H7 (cell line): Measurements from ENCODE around the gene SMAD6. TPM values are rescaled to one million over a fixed set of nuclear protein-coding genes. Genes with fewer than 3 reads are reported as not detected.

Experiments used
- DNase-seq: peaks from one replicate; pipeline ENCODE4 v3.0.0; 2012
- H3K27me3 ChIP-seq: 2 replicates; pipeline ENCODE4 v1.6.0; 2011; ENCODE audit warnings: mild to moderate bottlenecking, low read length; ENCODE audit not compliant: control insufficient read depth, insufficient read depth
- H3K36me3 ChIP-seq: replicated peaks from 2 replicates; pipeline ENCODE4 v1.5.1; 2011; ENCODE audit warnings: low read length; ENCODE audit not compliant: control insufficient read depth, insufficient read depth
- H3K4me3 ChIP-seq: 2 replicates; pipeline ENCODE4 v1.5.1; 2011; ENCODE audit warnings: low read depth, mild to moderate bottlenecking, control low read depth, low read length, moderate library complexity; ENCODE audit not compliant: insufficient read depth
- total RNA-seq: library from RNA; depleted of rRNA; stranded (reverse); fragments of >200 nt; shearing (Covaris generic); gene quantifications from 2 replicates; pipeline ENCODE4 v1.2.3, GENCODE V29; 2014

SMAD6 gene
- total RNA-seq, 1 experiment from 2014 or later = 25.4 TPM

DNA sequence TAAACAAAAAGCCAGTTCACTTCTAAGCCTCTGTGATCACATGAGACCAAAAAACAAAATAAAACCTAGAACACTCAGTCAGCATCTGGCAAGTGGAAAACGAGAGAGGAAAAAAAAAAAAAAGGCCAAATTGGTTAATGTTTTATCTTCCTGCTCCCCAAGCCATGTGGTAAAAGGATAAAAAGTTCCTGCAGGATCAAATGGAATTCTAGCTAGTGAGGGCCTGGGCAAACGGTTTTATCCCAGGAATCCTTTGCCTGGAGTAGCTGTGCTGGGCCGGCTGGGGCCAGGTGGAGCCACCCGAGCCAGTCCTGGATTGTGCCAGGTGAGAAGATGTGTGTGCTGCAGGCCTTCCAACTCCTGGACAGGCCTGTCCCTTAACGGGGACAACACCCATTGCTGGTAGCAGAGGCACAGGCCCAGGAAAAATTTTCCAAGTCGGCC lies 13.2 kb downstream of the SMAD6 start:
- Histone ChIP-seq H3K27me3 (no peaks in the 10 kb centered on the region), H3K36me3 (peaks cover 15% of the 10 kb centered on the region), H3K4me3 (no peak overlapping the region)
- no peak for DNase-seq

DNA sequence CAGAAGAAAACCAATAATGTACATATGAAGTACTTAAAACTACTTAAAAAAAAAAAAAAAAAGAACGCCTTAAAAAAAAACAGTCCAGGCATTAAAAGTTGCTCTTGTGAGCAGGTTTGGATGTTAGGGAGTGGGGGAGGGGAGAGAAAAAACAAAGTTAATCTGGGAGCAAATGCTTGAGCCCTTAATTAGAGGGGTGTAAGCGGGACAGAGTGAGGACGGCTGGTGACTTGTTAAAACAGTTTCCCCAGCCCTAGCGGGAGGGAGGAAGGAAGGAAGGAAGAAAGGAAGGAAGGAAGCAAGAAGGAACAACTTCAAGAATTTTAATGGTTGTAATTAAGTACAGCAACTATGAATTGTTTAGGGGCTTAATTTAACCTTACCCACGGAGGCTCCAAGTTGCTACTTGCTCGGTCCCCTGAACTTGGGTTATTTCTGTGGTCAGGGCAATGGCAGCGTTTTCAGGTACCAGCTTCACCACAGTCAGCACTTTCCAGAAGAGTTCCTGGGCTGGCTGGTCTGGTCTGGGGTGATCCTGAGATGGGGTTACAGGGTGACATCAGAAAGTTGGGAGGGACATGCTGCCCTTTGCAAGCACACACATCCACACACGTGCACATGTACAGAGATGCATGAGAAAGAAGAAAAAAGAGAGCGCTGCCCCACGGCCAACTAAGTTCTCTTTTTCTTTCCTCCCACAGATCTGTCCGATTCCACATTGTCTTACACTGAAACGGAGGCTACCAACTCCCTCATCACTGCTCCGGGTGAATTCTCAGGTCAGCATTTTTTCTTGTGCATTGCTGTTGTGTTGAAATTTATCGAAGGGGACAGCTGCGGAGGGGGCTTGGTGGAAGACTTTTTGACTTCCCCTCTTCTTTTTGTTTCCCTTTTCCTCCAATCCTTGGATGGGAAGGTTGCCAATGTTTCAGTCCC lies 14.0 kb downstream of the SMAD6 start:
- no peak for DNase-seq
- no peak overlapping the region for H3K4me3 ChIP-seq
- H3K36me3 ChIP-seq = peaks cover 15% of the 10 kb centered on the region
- no peaks in the 10 kb centered on the region for H3K27me3 ChIP-seq

DNA sequence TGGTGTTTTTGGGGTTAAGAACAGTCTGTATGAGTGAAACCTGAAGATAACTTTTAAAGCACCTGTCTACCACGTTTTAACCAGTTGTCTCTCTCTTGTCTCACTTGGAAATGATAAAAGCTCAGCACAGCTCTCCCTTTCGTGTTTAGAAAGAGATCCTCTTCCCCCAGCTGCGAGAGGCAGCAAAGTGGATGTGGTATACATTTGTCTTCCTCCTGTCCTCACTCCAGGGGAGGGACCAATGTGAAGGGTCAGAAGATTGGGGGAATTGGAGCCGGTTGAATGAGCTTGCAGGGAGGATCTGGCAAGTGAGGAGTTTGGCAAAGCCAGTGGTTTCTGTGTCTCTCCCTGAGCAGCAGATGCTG lies 14.6 kb downstream of the SMAD6 start:
- Histone ChIP-seq H3K27me3 (no peaks in the 10 kb centered on the region), H3K36me3 (peaks cover 15% of the 10 kb centered on the region), H3K4me3 (no peak overlapping the region)
- no peak for DNase-seq

DNA sequence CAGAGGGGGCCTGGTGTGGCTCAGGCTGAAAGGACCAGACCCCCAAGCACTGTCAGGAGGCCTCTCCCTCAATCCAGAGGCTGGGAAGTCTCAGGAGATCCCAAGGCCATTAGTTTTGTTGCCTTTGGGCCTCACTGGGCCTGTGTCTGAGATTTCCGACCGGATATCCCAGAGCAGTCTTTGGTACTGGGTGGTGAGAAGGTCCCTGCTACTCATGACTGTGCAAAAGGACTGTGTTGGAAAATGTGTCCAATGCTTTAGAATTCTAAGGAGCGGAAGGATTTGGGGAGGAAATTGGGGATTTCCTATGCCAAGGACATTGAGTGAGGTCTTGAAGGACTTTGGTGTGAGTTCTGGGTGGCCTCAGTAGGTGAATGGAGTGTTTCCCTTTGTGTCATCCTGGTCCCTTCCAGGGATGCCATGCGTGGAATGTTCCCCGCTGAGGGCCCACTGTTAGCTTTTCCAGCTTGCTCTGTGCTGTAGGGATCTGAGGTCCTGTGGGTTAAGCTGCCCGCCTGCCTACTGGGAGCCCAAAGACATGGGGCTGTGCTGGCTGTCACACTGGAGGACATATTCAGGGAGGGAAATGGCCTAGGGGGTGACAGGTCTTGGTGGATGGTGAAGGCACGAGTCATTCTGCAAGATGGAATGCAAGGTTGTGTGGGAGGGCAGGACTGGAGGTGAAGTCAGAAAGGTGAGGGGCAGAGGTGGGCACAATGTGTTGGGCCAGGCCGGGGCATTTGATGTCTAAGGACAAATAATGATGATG lies 16.4 kb downstream of the SMAD6 start:
- Histone ChIP-seq H3K36me3 (peaks cover 15% of the 10 kb centered on the region), H3K4me3 (no peak overlapping the region)
- DNase-seq = peak; percentile 52

DNA sequence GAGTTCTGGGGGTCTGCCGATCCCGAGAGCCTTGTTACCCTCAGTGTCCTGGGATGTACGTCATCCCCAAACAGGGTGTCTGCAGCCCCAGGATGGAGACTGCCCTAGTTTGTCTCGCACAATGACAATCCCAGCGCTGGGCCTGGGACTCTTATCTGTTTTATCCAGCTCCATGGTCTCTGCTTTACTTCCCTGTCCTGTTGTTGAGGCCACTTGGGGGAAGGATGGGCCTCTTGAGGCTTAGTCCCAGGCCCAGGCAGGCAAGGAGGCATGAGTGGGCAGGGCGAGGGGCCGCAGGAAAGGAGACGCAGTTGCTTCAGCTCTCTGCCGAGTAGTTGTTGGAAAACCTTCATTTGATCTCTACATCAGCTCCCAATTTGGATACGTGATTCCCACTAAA lies 17.4 kb downstream of the SMAD6 start:
- no peak overlapping the region for H3K4me3 ChIP-seq
- peaks cover 15% of the 10 kb centered on the region for H3K36me3 ChIP-seq
- H3K27me3 ChIP-seq = no peaks in the 10 kb centered on the region
- DNase-seq = no peak

More for the DNA sequence above, 16.4 kb downstream of the SMAD6 start:
- no peaks in the 10 kb centered on the region for H3K27me3 ChIP-seq

DNA sequence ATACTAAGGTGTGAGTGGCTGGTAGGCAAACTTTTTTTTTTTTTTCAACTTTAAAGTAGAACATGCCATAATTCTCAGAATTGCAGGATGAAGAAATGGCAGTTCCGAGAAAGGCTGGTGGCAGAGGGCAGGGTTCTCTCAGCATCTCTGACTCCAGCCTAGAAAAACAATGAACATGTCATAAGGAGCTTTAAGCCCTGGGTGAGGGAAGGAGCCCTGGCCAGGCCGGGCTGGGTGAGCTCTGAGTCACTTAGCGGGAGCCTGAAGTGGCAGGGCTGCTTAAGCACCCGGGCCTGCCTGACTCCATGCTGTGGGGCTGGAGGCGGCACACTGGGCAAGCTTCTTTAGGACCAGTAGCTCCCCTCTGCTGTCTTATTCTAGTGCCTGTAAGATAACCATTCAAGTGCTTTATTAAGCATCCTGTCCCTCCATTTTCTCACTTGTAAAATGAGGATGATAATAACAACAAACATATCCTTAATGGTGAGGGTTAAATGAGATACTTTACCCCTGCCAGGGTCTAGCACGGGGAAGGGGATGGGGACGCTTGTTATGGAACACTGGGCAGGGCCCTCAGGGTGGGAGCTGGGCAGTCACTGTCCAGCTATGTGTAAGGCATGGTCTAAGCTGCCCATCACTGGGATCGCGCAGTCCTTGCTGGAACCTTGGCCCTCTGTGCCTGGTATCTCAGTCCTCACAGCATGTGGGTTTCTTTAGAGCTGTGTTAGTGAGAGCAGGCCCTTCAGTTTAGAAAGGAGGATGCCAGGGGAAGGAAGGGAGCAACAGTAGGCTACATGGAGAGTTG lies 18.4 kb downstream of the SMAD6 start:
- Histone ChIP-seq H3K36me3 (peaks cover 15% of the 10 kb centered on the region), H3K4me3 (no peak overlapping the region), H3K27me3 (no peaks in the 10 kb centered on the region)
- no peak for DNase-seq

DNA sequence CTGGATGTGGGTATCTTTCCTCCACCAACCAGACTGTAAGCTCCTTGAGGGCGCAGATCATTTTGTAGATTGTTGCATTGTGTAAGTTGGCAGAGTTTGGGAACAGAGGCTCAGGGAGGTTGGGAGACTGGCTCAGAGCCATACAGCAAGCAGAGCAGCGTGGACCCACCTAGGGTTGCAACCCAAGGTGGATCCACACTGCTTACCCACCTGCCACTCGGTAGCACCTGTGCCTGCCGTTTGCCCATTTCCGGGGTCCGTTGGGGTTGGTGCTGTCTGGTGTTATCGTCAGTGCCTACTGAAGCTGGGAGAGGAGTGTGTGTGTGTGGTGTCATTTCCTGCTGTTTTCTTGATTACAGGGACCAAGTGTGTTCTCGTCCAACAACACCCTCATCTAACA lies 19.0 kb downstream of the SMAD6 start:
- Histone ChIP-seq H3K36me3 (peaks cover 15% of the 10 kb centered on the region), H3K4me3 (no peak overlapping the region), H3K27me3 (no peaks in the 10 kb centered on the region)
- no peak for DNase-seq

DNA sequence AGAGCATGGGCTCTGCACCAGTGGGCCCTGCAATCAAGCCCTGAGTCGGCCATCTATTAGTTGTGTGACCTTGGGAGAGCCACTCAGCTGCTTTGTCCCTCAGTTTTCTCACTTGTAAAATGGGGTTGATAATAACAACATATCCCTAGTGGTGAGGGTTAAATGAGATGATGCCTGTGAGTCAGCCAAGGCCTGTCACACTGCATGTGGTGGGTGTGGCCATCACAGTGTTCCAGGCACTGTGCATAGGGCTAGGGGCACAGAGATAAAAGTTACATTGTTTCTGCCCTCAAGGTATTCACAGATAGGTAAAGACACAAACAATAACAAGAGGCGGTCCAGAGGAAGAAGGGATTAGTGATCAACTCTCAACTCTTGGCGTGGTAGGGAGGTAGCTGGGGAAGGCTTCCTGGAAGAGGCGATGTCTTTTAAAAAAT lies 19.5 kb downstream of the SMAD6 start:
- no peak overlapping the region for H3K4me3 ChIP-seq
- H3K27me3 ChIP-seq = no peaks in the 10 kb centered on the region
- DNase-seq = no peak
- H3K36me3 ChIP-seq = peaks cover 10% of the 10 kb centered on the region

DNA sequence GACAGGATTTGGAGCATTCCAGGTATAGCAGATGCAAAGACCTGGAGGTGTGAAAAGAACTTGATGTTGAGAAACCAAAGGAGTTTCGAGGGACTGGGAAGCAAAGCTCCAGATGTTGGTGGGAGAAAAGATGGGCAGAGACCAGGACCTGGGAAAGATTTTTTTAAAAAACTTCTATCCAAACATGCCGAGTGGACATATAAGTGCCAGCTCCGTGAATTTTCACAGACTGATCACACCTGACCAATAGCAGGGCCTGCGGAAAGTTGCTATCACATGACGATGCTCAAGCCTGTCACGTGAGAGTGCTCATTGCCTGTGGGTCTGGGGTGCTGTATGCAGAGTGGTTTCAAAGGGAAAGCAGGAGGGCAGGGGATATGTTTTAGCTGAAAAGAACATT lies 19.9 kb downstream of the SMAD6 start:
- no peak overlapping the region for H3K4me3 ChIP-seq
- no peak for DNase-seq
- no peaks in the 10 kb centered on the region for H3K27me3 ChIP-seq
- H3K36me3 ChIP-seq = peaks cover 6% of the 10 kb centered on the region

DNA sequence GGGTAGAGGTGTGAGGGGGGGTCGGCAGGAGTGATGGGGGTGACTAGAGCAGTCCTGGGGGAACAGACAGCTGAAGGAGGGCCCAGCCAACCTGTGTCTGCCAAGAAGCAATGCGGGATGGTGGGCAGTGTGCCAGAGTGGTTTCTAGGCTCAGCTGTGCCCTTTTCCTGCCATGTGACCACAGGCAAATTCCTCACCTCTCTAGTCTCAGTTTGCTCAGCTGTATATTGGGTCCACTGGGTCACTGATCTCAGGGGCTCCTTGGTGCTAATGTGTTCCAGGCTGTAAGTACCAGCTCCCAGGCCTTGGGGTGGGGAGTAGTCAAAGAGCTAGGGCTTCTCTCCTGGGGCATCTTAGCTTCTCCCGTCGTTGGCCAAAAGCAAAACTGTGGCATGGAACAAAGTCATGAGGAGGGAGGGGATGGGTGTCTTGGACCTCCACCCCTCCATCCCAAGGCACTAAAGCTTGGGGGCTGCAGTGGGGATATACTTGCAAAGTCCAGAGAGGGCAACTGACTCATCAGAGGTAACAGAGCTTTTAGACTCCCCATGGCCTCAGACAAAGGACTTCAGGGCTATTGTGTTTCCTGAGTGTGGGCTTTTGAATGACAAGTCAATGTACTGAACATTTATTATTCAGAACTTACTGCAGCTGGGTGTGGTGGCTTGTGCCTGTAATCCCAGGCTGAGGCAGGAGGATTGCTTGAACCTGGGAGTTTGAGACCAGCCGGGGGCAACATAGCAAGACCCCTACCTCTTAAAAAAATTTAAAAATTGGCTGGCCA lies 20.9 kb downstream of the SMAD6 start:
- Histone ChIP-seq H3K36me3 (peaks cover 2% of the 10 kb centered on the region), H3K4me3 (no peak overlapping the region), H3K27me3 (no peaks in the 10 kb centered on the region)
- no peak for DNase-seq

DNA sequence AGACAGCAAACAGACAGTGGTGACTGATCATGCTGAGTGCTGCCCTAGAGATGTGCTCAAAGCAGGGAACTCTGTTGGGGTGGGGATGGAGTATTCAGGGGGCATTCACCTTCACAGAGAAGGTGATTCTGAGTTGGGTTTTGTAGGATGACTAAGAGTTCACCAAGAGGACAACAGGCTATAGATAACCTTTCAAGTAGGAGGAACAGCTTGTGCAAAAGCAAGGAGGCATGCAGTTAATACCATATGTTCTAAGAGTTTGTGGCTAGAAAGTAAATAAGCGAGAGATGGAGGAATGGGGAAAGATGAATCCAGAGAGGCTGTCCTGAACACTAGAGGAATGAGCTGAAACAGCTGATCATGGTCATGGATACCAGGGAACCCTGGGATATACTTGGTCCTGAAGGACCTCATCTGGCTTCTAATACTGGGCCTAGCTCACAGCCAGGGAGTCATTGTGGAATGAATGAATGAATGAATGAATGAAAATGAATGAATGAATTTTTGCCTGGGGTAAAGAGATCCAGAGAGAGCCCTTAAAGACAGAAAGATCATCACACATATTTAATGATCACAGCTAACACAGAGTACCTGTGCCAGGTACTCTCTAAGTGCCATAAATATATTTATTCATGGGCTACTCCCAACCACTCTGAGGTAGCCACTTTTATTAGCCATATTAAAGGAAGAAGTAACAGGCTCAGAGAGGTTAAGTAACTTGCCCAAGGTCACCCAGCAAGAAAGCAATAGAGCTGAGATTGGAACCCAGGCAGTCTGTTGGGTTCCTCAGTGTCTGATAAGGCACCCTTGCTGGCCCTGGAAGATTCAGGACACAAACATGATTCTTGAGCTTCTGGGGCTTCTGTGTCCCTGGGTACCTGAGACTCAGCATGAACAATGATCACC lies 22.0 kb downstream of the SMAD6 start:
- H3K36me3 ChIP-seq = no peaks in the 10 kb centered on the region; the same call in 1 of the 2 replicates
- no peaks in the 10 kb centered on the region for H3K27me3 ChIP-seq
- DNase-seq = no peak
- no peak overlapping the region for H3K4me3 ChIP-seq

DNA sequence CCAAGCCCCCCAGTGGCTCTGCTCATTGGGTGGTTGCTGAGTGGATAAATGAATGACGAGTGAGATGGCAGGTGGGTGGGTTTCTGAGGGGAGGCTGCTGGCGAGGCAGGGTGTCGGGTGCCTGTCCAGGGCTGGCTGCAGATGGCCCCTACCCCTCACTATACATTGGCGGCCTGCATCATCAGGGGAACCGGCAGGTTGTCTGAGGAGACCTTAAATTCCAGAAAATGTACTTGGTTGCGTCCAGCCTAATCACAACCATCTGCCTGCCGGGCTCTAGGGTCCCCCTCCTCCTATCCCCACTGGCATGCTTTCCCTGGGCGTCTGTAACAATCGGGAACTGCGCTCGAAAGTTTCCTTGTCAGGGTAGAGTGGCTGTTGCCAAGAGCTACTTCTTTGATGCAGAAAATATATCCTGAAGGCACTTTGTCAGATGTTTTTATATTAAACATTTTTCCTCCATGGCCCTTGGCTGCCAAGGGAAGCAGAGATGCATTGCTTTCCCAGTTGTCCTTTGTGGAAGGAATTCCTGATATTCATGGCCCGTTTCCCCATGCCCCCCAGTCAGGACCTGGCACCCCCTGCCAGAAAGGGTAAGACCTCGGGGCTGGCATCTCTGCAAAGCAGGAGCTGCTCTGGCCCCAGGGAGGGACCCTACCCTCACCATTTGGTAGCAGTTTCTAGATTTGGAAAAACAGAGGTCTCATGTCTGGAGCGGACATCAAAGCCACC lies 22.9 kb downstream of the SMAD6 start:
- H3K36me3 ChIP-seq = no peaks in the 10 kb centered on the region; the same call in 1 of the 2 replicates

More for the DNA sequence above, 22.9 kb downstream of the SMAD6 start:
- no peak for DNase-seq
- no peak overlapping the region for H3K4me3 ChIP-seq
- H3K27me3 ChIP-seq = no peaks in the 10 kb centered on the region
